Measurements from ENCODE around the gene NFAM1. TPM values are rescaled to one million over a fixed set of nuclear protein-coding genes. Genes with fewer than 3 reads are reported as not detected.

NFAM1 gene
- polyA plus RNA-seq, 4 donors, result 0.81 to 1.1 (median 1.0) TPM

DNA sequence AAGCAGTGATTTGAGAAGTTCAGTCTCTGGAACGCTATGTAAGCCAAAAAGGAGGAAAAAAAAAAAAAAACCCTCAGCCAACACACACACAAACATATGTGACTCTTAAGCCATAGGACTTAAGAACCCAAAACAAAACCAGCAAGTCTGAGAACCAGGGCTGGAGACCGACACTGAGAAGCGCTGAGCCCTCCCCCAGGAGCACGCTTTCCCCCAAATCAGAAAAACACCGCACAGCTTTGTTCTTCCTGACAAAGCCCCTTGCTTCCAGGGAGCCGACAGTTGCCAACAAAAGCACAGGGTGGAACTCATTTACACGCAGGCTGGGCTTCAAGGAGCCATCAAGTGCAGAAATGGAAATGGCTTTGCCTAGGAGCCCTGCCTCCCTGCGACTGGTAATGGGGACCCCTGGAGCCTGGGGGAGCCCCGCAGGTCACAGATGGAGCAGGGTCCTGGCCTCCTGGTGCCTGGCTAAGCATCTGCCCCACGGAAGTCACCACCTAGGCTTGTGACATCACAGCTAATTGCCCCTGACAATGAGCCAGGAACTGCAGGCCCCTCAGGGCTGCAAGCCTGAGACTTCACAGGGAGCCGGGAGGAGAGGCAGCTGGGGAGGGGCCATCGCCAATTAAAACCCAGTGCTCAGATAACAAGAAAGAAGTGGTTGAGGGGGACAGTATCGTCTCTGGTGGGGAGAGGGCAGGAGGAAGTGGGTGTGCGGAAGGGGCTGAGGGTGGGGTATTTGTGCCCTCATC, 66.9 kb downstream of the NFAM1 start:
- no peak for DNase-seq (ENCODE audit: low read depth in 4 of 4, low spot score in 3 of 4)

DNA sequence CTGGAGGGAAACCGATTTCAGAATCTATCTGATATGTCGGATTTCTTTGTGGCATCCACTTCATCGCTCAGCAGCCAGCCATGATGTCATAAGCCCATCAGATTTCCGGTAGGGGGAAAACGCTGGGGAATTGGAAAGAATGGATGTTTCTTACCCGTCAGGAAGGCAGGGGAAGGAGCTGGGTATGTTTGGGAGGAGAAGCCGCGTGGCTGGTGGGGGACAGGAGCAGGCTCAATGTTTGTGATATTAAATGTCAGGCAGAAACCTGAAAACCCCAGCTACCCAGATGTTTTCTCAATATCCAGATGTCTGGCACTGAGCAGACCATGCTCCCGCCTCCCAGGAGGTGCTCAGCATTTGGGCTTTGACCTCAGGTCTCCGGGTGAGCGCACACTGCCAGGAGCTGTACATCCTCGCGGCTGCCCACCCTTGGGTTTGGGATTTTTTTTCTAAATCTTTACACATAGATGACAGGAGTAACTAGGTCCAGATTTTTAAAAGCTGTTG, 67.5 kb downstream of the NFAM1 start:
- no peak for DNase-seq (ENCODE audit: low read depth in 4 of 4, low spot score in 3 of 4)

DNA sequence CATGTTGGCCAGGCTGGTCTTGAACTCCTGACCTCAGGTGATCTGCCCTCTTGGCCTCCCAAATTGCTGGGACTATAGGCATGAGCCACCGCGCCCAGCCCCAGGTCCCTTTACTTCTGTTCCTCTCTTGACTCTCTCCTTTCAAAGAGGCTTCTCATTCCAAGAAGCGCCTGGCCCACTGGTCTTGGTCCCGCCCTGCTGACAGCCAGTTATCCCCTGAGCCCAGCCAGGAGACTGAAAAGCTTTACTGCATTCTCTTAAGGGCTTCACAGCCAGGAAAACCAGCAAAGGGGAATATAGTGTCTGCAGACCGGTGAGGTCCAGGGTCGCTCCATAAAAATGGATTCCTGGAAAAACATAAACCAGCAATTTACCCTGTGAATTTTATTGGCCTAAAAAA, 68.3 kb downstream of the NFAM1 start:
- DNase-seq (ENCODE audit: low read depth in 4 of 4, low spot score in 3 of 4), result no peak

DNA sequence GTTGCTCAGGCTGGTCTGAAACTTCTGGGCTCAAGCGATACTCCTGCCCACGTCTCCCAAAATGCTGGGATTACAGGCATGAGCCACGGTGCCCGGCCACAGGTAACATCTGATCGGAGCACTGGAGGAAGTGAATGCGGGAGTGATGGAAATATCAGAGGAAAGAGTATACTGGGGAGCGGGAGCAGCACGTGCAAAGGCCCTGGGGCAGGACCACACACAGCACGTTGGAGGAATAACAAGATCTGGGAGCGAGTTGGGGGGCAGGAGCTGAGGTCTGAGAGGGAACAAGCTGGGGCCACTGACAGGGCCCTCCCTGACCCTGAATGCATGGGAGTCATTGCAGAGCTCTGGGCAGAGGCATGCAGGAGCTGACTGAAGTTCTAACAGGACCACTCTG, 70.7 kb downstream of the NFAM1 start:
- no peak for DNase-seq (ENCODE audit: low read depth in 4 of 4, low spot score in 3 of 4)

DNA sequence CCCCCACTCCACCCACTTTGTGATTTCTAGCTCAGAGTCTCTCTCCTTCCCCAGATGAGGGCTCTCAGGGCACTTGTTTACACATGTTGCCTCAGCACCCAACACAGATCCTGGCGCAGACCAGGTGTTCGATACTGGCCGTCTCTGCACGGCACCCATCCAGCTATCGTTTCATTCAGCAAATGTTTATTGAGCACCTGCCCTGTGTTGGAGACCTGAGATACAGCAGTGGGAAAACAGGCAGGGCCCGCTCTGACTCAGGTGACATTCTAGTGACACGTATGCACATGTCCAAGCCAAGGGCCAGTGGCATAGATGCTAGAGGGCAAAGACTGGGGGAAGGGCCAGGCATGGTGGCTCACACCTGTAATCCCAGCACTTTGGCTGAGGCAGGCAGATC, 71.9 kb downstream of the NFAM1 start:
- DNase-seq (ENCODE audit: low read depth in 4 of 4, low spot score in 3 of 4), result no peak

DNA sequence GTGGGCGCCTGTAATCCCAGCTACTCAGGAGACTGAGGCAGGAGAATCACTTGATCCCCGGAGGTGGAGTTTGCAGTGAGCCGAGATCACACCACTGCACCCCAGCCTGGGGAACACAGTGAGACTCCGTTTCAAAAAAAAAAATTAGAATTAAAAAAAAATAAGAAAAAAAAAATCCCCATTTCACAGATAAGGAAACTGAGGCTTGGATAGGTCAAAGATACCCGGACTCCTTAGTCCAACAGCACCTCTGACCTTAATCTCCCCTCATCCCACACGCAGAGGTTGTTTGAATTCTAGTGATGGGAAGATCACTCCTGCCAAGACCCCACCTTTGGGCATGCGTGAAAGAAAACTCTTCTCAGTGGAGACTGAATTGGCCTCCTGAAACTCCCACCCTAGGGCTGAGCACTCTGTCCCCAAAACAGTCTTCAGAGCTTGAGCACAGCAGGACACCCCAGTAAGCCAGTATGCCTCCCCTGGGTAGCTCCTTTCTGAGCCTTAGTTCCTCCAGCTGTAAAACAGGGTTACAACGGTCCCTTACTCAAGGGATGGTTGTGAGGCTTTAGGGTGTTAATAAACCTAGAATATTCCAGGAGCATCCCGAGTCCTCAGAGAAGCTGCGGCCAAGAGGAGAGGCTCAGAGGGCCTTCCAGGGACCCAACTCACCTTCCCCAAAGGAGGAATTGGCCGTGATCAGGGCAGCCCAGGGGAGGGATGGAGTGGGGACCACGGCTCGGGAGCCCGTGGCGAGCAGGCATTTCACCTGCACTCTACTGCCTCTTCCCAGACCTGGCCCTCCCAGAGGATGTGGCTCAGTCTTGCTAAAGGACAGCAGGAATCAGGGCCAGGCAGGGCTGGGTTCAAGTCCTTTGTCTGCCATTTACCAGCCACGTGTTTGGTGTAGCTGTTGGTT, 73.3 kb downstream of the NFAM1 start:
- no peak for DNase-seq (ENCODE audit: low read depth in 4 of 4, low spot score in 3 of 4)

DNA sequence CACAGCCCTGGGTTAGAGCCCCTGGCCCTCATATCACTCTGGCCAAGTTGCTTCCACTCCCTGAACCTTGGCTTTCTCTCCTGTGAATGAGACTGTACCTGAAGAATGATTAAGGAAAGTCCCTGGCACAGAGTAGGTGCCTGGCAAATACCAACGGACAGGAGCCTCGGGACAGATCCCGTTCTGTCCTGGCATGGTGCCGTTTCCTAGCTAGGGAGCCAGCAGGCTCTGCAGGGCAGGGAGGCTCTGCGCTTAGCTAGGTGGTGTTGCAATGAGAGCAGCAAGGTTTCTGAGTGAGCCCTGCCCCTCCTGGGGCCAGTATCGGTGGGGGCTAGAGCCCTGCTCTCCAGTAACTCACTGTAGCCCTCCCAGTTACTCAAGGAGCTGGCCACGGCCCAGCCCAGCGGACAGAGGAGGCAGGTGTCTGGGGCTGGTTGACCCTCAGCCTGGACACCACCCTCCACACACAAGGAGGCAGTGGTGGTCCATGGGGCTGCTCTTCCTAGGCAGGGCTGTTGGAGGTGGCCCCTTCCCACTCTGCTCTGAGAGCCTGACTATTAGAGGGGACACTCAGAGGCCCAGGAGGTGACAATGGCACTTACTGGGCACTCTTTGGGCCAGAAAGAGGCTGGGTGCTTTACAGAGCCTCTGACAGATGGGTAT, 74.4 kb downstream of the NFAM1 start:
- DNase-seq (ENCODE audit: low read depth in 4 of 4, low spot score in 3 of 4), result no peak

DNA sequence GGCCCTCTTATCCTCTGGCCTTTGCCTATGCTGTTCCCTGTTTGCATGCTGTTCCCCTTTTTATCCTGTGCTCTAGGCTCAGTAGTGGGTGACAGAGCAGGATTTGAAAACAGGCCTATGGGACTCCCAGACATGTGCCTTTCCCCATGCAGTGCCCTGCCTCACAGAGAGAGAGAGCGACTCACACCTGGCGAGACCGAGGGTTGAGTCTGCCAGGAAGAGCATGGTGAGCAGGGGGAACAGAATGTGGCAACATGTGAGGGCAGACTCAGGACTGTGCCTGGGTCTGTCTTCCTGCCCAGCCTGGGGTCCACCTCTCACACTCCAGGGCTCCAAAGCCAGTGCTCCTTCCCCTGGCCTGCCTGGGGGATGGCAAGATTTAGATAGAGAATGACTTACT, 75.0 kb downstream of the NFAM1 start:
- DNase-seq (ENCODE audit: low read depth in 4 of 4, low spot score in 3 of 4), result no peak

DNA sequence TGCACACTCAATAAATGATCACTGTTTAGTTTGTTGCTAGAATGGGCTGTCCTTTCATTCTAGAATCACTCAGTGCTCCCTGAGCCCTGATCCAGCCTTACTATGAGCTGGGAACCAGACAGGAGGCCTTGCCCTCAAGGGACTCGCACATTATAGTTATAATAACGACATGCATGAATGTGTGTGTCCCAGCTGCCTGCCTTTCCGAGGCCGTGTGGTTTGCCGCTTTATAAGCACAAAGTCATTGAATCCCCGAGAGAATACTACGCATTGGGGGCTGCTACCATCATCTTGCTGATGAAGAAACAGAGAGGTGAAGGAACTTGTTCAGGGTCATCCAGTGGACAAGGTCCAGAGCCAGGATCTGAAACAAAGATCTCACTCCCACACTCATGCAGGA, 75.7 kb downstream of the NFAM1 start:
- no peak for DNase-seq (ENCODE audit: low read depth in 4 of 4, low spot score in 3 of 4)

DNA sequence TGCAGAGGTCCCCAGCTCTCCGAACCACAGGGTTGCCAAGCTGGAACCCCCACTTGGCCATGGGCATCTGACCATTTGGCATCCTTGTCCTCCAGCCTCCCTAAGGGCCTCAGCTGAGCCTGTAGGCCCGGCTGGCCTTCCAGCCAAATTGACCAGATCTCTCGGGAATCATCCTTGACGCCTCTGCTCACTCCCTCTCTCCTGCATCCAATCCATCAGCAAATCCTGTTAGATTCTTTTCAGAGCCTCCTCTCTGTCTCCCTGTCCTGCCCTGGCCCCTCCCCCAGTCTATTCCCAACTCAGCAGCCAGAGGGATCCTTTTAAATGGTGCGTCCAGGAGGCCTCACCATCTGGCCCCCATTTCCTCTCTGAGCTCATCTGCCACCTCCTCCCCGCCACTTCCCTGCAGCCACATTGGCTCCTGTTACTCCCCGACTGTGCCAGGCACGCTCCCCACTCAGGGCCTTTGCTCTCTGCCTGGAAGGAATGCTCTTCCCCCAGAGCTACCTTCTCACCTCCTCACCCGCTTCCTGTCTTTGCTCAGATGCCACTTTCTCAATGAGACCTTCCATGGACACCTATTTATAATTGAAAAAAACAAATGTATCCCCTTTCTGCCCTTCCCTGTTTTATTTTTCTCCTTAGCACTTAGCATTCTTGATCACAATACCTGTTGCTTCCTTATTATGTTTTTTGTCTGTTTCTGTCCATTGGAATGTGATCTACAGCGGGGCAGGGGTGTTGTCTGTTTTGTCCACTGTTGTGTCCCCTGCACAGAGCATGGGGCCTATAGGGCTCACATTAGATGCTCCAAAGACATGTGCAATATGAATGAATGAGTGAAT, 78.1 kb downstream of the NFAM1 start:
- no peak for DNase-seq (ENCODE audit: low read depth in 4 of 4, low spot score in 3 of 4)

DNA sequence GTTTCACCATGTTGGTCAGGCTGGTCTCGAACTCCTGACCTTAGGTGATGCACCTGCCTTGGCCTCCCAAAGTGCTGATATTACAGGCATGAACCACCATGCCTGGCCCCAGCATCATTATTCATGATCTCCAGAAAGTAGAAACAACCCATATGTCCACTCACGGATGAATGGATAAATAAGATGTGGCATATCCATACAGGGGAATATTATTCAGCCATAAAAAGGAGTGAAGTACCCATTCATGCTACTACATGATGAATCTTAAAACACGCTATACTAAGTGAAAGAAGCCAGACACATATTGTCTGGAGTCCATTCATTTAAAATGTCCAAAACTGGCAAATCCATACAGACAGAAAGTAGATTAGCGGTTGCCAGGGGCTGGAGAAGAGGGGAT, 81.8 kb downstream of the NFAM1 start:
- no peak for DNase-seq (ENCODE audit: low read depth in 4 of 4, low spot score in 3 of 4)

DNA sequence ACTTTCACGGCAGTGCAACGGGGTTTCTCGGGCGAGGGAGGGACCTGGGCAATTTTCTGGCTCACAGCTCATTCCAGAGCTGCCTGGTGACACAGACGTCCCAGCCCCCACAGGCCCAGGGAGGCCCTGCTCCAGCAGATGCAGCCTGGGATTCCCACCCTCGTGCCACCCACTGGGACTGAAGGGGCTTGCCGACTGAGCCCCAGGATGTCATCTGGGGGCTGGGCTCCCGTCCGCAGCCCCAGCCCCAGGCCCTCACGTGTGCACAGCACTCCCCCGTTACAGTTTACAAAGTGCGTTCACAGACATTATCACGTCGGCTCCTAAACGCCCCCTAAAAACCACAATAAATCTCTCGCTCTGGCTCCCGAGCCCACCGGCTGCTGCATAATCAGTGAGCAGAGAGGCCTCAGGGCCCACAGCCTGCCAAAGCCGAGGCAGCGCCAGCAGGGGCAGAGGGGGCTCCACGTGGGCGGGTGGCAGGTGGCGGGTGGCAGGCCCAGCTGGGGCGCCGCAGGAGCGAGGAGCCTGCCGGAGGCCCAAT, 84.8 kb downstream of the NFAM1 start:
- no peak for DNase-seq (ENCODE audit: low read depth in 4 of 4, low spot score in 3 of 4)

DNA sequence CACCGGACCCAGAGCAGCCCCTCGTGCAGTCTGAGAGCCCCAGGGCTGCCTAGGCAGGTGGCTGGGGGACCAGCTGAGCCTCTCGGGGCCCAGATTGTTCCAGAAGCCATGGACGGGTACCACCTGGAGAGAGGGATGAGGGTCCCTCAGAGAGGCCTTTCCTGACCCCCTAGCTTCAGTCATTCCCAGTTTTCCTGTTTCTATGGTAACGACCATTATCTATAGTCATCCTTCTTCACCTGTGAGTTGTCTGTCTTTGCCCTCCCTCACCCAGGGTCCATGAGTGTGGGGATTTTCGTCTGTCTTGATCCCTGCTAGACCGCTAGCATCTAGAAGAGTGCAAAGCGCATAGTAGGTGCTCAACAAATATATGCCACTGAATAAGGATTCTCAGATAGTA, 85.5 kb downstream of the NFAM1 start:
- no peak for DNase-seq (ENCODE audit: low read depth in 4 of 4, low spot score in 3 of 4)

DNA sequence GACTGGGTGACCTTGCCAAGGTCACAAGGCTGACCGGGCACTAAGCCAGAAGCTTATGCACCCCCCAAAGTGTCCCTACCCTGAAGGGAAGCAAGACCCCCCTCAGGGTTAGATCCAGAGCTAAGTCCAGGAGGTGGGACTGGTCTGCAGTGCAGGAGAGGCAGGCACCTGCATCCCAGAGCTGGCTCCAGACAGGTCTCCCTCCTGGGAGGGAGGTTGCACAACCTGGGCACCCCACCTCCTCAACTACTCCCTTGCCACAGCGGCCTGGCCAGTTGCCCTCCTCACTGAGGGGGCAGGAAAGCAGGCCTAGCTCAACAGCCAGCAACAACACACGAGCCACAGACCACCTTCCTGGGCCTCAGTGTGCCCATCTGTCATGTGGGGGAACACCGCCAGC, 86.7 kb downstream of the NFAM1 start:
- no peak for DNase-seq (ENCODE audit: low read depth in 4 of 4, low spot score in 3 of 4)

DNA sequence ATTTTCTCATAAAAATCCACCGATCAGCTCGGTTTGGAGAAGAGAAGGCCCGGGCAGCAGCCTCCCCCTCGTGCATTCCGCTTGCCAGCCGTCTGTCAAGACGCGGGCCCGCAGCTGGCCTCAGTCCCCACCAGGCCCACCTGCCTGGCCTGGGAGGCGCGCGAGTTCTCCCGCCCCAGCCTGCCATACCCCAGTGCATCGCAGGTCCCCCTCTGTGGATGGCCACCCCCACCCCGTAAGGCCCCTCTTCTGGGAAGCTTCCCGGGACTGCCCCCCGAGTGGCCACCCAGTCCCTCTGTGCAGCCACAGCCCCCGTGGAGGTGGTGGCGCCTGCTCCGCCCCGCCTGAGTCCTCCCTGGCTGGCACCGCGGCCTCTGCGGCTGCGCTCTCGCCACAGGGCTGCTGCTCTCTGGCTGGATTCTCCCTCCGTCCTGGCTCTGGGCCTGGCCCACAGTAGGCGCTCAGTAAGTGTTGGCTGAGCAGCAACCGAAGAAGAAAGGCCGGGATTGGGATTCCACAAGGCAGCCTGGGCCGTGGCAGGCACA, 87.8 kb downstream of the NFAM1 start:
- no peak for DNase-seq (ENCODE audit: low read depth in 4 of 4, low spot score in 3 of 4)

DNA sequence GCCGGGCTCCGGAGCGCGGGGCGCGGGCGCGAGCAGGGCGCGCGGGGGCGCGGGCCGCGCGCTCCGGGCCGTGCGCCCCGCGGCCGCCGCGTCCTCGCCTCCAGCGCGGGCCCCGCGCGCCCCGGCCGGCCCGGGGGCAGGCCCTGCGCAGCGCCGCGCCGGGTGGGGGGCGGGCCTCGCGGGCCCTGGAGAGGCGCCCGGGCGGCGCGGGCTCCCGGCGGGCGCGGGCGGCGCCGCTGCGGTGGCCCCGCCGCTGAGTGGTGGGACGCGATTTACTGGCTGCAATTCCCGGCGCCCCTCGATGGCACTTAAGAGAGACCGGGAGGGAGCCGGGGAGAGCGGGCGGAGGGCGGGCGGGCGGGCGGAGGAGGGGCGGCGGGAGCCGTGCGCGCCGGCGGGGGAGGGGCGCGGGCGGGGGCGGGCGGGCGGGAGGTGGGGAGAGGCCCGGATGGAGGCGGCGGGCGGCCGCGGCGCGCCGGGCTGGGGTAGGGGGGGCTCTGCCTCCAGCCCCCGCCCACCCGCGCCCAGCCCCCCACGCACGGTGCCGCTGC, 88.6 kb downstream of the NFAM1 start:
- DNase-seq (ENCODE audit: low read depth in 4 of 4, low spot score in 3 of 4), result no peak

DNA sequence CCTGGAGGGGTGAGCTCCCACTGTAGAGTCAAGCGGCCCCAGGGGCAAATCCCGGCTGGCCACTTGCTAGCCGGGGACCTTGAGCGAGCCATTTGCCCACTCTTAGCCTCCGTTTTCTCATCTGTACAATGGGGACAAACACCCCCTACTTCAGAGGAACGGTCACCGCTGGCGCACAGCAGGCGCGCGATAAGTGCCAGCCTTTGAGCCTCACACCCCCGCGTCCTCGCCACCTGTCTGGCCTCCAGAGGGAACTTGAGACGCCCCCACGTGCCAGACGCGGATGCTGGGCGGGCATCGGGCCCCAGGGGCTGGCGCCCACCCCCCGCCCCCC, 89.1 kb downstream of the NFAM1 start:
- DNase-seq (ENCODE audit: low read depth in 4 of 4, low spot score in 3 of 4), result no peak

DNA sequence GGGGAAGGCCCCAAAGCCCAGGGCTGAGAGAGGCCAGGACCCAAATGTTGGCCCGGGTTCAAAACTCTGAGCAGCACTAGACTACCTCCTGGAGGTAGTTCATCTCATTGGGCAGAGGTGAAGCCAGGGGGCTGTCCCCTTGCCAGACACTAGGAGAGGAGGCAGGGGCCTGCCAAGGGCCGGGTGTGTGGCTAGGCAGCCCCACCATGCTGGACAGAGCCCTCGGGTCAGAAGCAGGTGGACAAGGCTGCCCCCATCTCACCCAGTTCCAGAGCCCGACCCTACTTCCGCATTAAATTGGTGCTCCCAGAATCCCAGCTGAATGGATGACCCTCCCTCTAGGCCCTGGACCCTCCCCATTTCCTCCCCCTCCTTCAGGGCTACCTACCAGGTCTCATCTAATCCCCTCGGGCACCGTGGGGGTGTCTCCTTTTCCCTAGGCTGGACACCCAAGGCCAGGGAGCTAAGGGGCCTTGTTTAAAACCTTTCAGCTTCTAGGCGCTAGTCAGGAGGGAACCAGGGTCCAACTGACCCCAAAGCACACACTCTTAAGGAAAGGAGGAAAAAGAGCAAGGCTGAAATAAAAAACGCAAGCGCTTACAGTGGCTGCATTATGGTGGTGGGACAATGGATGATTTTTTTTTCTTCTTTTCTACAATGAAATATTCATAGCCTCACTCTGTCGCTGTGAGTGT, 89.6 kb downstream of the NFAM1 start:
- DNase-seq (ENCODE audit: low read depth in 4 of 4, low spot score in 3 of 4), result no peak

DNA sequence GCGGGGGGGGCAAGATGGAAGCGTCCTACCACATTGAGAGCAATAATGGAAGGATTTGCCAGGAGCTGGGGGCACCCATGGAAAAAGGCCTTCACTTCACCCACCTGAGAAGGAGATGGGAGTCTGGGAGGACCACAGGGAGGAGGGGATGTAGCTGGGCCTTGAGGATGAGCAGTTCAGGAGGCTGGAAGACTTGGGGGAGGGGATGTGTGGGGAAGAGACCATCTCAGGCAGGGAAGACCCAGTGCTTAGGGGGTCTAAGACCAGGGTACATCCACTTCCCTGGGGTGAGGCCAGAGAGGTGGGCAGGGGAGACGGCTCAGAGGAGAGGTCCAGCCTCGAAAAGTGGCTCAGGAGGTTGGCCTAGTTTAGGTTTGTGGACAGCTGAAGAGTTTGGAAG, 90.4 kb downstream of the NFAM1 start:
- no peak for DNase-seq (ENCODE audit: low read depth in 4 of 4, low spot score in 3 of 4)
